ENCODE data around the gene RERE. TPM values are rescaled to one million over a fixed set of nuclear protein-coding genes. Genes with fewer than 3 reads are reported as not detected.

RERE gene
- polyA plus RNA-seq, 1 of the 3 experiments (the other 2 are of a cell fraction): 8.1 TPM

- no peak for TF ChIP-seq ZBTB33 (IDR thresholded peaks at IDR 0.05; ENCODE audit: borderline replicate concordance, low read depth)
- peak; percentile 64; the same call in 1 of the 2 replicates for TF ChIP-seq TEAD4 (IDR thresholded peaks at IDR 0.05; ENCODE audit: borderline replicate concordance, insufficient read depth)
- no peak for TF ChIP-seq NRF1 (IDR thresholded peaks at IDR 0.05; ENCODE audit: low read depth, low read length)
- no peak for TF ChIP-seq ELF1 (IDR thresholded peaks at IDR 0.05)
- no peak for TF ChIP-seq RFX5 (IDR thresholded peaks at IDR 0.05; ENCODE audit: low read length)
- TF ChIP-seq CTCF (IDR thresholded peaks at IDR 0.05): no peak
- TF ChIP-seq SMC3 (IDR thresholded peaks at IDR 0.05; ENCODE audit: low read depth, low read length): no peak
- peak; percentile 51; the same call in 1 of the 2 replicates for TF ChIP-seq JUND (IDR thresholded peaks at IDR 0.05)
- TF ChIP-seq RAD21 (IDR thresholded peaks at IDR 0.05; ENCODE audit: low read length): no peak
- TF ChIP-seq POLR2AphosphoS5 (IDR thresholded peaks at IDR 0.05; ENCODE audit: low read depth, low read length): no peak
- no peak for TF ChIP-seq NFIC (IDR thresholded peaks at IDR 0.05; ENCODE audit: borderline replicate concordance)
- peak; percentile 73 for TF ChIP-seq PBX3 (IDR thresholded peaks at IDR 0.05)
- TF ChIP-seq CHD2 (IDR thresholded peaks at IDR 0.05; ENCODE audit: low read length, partially characterized antibody): no peak
- no peak for TF ChIP-seq TAF1 (IDR thresholded peaks at IDR 0.05; ENCODE audit: borderline replicate concordance, low read depth, low read length)
- no peak for TF ChIP-seq IRF3 (IDR thresholded peaks at IDR 0.05; ENCODE audit: low read depth, low read length)
- no peak for TF ChIP-seq USF2 (IDR thresholded peaks at IDR 0.05; ENCODE audit: borderline replicate concordance, low read depth, low read length)
- no peak for TF ChIP-seq MAX (IDR thresholded peaks at IDR 0.05; ENCODE audit: low read depth)
- no peak for TF ChIP-seq FOXJ3 (CRISPR knock-in tag; IDR thresholded peaks at IDR 0.05)
- TF ChIP-seq EZH2phosphoT487 (IDR thresholded peaks at IDR 0.05; ENCODE audit: borderline replicate concordance, low read depth): no peak
- TF ChIP-seq FOSL2 (IDR thresholded peaks at IDR 0.05; ENCODE audit: borderline replicate concordance, low read depth): peak; percentile 54
- TF ChIP-seq RCOR1 (IDR thresholded peaks at IDR 0.05; ENCODE audit: low read length): peak; percentile 43; the same call in 1 of the 2 replicates
- TF ChIP-seq MXI1 (IDR thresholded peaks at IDR 0.05; ENCODE audit: low read depth, low read length): no peak
Observed at GRCh38 chr1:8674912-8675311, 142.5 kb downstream of the RERE start (continued).

Measured in SK-N-SH (cell line).